ENCODE results near the gene NCOA7.
"Not testable (repeated sequence)": the region's sequence is repeated elsewhere in the genome, so short reads cannot be mapped to it uniquely, and the experiment has no call there.

NCOA7 gene

DNA sequence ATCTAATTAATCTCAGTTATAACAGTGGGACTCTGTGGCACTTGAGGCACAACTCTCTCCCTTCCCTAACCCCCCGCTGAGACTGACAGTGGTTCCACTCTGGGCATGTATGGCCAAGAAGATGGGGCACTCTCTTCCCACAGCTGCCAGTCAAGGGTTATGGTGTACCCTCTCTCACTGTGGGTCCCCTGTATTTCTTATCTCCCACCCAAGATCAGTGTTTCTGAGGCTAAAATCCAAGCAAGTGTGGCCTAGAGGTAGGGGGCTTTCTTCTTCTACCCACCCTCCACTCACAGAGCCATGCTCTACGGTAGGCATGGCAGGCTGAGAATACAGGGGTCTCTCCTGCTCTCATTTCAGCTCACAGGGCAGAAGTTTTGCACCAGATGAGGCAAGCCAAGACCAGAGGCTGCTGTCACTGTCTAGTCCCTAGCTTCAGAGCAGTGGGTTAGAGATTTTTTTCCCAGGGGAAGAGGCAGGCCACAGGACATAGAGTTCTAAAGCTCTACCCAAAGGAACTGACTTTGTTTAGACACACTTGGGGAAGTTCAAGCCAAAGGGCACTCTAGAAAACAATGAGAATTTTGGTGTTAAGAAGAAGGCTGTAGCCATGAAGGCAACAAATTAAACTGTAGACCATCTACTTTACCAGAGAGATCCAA, 134.1 kb downstream of the NCOA7 start:
- DNase-seq: no peak

DNA sequence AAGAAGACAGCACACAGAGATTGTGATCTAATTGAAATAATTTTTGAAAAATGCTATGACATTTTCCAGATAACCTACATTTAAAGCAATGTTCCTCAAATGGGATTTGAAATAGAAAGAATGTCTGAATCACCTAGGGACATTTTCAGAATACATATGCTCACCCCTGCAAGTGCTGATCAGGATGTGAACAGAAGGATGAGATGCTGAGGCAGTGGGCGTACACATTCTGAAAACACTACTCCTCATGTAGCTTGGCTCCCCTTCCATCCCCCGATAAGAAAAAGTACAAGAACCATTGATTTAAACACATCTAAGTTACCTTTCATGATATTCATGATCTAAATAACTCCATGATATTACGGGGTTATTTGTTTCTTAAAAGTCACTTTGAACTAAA, 136.0 kb downstream of the NCOA7 start:
- no peak for DNase-seq

DNA sequence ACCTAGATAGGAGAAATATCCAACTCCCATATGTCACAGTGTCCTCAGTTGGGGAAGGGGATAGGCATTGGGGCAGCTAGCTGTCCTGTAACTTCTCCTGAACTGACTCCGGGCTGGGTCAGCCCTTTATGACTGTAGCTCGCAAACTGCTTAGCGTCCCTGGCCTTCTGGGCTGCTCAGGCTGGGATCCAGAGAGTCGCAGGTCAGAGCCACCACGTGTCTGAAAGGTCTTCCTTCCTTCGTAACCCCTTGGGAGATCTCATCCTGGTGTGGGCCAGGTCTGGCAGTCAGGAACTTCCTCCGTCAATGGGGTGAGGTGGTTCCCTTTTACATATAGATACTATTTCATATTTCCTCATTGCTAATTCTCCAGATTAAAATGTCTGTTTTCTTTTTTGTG, 137.0 kb downstream of the NCOA7 start:
- DNase-seq: no peak

DNA sequence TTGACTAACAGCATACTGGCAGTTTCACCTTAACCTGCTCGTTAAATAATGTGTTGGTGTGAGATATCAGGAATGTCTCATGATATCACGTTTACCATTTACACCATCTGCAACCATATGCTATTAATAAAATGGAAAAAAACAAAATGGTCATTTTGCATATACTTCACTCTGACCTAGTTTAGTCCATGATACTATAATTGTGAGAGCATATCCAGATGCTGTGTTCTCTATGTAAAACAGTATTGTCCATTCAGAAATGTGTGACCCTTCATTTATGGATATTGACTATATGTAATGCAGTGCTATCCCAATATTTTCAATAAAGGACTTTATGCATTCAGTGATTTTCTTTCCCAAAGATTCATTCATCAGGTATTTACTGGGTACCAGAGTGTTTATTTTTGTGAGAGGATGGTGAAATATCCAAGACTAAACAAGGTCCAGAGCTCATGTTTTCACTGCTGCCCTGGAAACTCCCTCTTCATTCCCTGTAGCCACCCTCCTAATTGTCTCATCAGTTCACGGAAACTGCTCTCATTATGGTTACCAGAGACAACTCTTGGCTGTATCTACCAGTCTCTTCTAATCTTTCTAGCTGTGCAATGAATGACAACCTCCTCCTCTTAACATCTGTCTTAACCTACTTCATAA, 140.1 kb downstream of the NCOA7 start:
- no peak for DNase-seq

DNA sequence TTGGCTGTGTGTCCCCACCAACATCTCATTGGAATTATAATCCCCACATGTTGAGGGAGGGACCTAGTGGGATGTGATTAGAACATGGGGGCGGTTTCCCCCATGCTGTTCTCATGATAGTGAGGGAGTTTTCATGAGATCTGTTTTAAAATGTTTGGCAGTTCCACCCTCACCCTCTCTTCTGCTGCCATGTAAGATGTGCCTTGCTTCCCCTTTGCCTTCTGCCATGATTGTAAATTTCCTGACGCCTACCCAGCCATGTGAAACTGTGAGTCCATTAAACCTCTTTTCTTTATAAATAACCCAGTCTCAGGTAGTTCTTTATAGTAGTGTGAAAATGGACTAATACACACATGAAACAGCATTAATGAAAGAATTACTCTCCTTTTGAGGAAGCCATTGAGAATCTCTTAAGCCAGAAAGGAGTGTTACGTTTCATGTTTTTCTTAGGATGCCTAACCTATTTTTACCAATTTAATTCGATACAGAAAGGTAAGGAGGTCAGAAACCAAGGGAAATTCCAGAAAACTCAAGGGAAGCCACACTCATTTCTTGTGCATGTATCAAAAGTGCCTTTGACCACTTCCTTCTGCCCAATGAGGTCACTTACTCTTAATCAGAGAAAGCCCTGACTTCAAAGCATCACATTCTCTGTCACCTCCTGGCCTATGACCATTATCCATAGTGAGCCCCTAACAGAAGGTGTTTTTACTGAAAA, 141.1 kb downstream of the NCOA7 start:
- no peak for DNase-seq

DNA sequence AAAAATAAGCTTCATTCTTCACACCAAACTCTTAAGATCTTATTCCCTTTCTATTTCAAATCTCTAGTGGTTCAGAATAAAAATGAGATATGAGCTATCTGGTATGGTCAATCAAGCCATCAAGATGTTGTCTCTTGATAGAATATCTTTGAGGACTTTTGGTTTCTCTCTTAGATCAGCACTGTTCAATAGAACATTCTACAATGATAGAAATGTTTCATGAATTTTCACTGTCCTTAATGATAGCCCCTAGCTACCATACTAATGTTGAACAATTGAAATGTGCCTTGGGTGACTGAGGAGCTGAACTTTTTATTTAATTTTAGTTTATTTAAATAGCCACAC, 141.7 kb downstream of the NCOA7 start:
- no peak for DNase-seq

DNA sequence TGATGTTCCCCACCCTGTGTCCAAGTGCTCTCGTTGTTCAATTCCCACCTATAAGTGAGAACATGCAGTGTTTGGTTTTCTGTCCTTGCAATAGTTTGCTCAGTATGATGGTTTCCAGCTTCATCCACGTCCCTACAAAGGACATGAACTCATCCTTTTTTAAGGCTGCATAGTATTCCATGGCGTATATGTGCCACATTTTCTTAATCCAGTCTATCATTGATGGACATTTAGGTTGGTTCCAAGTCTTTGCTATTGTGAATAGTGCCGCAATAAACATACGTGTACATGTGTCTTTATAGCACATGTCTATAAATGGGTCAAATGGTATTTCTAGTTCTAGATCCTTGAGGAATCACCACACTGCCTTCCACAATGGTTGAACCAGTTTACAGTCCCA, 144.8 kb downstream of the NCOA7 start:
- not testable (repeated sequence) for DNase-seq

DNA sequence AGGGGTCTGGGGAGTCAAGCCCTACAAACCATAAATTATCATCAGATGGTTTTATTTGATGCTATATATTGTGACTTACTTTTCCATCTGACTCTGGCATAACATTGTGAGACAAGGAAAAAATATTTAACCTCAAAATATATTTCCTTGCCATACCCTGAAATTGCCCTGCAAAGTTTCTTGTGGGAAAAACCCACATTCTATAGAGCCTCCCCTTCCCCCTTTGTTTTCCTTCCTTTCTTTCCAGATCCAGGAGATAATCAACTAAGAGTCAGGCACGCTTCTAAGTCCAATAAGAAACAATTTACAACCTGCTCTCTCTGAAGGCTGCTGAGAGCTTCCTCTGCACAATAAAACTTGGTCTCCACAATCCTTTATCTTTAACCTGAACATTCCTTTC, 148.3 kb downstream of the NCOA7 start:
- DNase-seq: no peak

DNA sequence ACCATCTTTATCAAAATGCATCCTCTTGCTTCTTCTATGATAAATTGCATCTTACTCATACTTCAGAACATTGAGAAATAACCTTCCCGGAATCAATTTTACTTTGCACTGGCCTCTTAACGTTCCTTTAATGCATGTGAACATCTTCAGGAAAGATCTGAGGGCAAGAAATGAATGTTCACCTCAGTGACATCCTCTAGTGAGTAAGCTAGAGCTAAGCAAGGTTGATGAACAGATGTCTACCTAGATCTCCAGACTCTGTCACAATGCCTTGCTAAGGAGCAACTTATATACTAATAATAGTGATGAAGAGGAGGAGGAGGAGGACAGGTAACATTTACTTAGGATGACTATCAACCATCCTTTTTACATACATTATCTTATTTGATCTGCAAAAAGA, 149.0 kb downstream of the NCOA7 start:
- no peak for DNase-seq

DNA sequence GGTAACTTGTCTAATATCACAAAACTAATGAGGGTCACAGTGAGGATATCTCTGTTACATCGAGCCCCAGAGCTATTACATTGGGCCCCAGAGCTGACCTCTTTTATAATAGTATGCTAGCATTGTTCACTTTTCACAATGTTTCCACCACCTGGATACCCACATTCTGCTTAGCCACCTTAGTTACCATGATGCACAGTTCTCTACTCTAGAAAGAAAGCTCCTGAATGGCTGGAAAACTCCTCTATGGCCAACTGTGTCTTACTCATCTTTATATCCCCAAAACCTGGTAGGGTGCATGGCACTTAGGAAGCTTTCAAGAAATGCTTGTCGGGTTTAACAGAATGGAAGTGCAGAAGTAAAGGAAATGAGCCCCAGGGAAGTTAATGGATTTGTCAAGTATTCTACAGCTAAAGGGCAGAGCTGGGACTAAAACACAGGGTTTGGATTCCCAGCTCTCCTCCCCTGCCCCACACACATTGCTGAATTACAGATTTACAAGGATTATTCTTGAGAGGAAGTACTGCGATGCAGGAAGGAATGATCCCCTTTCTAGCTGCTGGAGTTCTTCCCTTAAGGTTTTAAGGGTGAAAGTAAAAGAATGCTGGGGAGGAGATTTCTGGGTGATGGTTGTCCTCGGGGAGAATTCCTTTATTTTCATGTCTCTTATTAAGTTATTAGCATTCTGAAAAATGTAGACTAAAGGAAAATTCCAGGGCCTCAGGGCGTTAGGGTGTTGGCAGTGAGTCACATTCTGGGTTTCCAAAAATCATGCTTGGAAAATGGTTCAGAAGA, 149.7 kb downstream of the NCOA7 start:
- DNase-seq: no peak

DNA sequence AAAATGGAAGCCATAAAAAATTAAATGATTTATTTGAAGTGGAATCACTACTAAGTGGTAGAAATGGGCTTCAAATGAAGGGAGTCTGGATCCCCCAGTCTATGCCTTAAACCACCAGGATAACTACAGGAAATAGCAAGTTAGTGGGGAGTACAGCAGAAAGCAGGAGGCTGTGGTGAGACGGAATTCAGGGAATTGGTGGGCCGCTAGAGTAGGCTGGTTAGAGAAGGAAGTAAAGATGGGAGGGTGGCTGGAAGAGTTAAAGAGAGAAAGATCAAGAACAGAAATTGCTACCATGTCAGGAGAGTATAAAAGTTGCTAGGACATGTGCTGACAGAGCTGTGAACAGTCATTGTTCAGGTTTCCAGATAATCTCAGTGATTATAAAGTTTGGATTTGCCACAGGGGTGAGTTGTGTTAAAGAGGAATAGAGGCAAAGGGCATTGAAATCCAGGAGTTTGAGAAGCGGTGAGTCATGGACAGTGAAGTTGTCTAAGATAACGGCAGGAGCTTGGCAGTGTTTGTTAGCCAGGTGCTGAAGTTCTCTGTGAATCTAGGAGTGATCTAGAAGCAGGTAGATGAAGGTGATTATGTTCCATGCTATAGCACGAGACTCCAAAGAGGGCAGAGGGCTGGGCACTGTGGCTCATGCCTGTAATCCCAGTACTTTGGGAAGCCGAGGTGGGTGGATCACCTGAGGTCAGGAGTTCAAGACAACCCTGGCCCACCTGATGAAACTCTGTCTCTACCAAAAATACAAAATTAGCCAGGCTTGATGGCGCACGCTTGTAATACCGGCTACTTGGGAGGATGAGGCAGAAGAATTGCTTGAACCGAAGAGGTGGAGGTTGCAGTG, 152.1 kb downstream of the NCOA7 start:
- DNase-seq: no peak

DNA sequence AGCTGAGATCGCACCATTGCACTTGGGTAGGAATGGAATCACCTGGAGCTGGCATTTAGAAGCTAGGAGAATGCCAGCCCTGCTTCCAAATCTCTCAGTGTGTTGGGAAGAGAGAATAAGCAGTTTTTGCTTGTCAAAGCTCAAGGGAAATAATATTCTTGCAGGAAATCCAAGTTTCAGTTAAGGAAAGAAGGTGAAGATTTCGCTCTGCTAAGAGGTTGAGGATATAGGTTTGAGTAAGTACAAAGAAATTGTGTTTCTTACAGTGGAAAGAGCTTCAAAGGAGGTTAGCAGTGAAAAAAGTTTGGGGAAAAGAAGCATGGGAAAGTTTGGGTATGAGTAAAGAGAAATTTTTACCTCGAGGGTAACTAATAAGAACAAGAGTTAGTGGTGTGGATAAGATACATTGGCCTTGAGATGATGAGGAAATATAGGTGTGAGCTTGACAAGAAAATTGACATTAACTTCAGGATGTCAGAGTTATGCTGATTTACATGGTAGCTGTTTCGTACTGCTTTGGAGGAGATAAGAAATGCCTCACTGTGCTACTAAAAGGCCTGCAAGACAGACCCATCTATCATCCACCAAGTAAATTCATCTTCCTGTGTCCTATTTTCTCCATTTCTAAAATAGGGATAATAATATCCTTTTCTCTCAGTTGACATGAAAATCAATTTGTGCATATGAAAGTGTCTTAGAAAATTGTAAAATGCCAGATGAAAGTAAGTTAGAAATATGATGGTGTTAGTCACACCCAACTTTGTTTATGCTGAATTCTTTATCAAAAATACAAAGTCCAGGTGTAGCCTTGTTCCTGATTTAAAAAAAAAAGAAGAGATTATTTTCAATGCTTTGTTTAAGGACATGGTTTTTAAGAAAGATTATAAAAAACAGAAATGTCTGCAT, 153.0 kb downstream of the NCOA7 start:
- no peak for DNase-seq

DNA sequence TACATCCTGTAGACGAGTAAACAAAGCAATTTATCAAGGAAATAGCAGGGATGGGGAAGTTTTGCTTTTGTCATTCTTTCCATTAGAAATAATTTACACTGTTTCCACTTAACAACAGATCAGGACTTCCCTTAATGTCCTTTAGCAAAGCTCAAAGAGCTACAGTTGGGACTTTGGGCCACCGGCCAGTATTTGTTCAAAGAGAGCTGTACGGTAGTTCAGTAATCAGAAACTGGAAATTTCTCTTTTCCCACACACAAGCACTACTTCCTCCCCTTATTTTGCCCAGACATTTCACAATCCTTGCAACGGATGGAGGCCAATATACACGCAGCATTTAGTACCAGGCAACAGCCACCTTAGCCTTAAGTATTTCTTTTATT, 153.7 kb downstream of the NCOA7 start:
- DNase-seq: no peak

DNA sequence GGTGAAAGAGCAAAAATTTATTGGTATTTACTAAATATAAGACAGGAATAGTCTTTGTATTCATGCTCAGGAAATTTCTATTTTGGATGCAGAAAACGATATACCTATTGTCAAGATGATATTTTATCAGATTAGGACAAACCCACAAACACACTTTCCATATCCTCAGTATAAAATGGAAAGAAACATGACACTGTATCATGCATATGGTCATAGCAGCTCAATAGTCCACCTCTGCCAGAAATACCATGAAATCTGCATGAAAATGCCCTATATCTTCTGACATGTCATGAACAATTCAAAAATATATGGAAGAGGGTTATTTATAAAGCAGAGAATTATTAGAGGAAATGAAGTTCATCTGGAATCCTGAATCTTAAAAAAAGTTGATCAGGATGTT, 154.1 kb downstream of the NCOA7 start:
- no peak for DNase-seq

DNA sequence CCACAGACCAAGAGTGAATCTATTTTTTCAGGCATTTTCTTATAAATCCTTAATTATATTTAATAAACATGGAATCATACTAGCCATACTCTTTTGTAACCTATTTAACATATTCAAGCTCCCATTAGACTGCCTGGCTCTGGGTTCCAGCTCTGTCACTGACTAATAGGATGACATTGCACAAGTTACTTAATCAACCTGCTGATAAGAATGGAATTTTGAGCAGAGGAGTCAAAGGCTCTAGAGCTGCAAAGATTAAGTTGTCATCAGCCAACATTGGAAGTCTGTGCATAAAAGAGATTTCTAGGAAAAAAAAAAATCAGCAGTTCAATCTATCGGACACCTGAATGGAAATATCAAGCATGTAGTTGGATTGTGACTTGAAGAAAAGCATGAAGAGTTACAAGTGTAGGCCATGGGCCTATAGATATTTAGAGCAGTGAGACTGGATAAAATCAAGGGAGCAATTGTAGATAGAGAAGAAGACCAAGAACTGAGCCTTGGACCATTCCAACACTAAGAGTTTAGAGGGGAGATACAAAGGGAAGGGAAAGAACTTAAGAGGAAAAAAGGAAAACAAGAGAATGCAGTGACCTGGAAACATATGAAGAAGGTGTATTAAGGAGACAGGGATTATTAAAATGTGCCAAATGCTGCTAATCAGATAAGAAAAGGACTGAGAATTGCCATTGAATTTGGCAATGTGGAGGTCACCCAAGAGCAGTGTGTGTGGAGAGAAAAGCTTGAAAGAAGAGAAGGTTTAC, 154.8 kb downstream of the NCOA7 start:
- no peak for DNase-seq

DNA sequence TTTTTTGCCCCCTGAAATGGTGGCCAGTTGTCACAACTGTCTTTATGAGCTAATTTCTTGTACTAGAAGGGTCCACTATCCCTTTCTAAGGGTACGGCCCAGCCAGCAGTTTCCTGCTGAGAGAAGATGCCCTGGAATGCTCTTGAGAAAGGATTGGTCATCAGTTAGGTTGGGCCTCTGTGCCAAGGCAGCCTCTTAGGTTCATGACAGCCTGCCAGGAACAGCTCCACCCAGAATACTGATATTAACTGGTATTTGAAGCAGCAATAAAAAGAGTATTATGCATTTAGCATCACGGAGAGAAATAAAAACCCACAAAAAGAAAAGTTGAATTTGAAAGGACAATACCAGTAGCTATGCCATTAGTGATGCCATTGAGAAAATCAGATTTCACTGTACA, 156.9 kb downstream of the NCOA7 start:
- DNase-seq: no peak

DNA sequence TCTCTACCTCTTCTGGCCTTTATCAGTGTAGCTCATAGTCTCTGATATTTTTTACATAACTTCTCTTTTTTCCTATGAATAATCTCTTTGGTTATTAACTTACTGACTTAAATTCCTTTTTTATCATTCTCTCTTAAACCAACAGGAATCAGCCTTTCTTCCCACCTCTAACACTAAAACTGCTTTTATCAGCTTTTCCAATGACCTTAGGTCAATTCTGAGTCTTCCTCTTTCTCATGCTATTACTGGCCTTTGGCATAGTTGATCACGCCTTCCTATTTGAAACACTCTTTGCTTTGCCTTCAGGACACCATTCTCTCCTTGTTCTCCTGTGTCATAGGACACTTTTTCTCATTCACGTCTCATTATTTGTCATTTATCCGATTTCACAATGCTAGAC, 157.7 kb downstream of the NCOA7 start:
- no peak for DNase-seq

DNA sequence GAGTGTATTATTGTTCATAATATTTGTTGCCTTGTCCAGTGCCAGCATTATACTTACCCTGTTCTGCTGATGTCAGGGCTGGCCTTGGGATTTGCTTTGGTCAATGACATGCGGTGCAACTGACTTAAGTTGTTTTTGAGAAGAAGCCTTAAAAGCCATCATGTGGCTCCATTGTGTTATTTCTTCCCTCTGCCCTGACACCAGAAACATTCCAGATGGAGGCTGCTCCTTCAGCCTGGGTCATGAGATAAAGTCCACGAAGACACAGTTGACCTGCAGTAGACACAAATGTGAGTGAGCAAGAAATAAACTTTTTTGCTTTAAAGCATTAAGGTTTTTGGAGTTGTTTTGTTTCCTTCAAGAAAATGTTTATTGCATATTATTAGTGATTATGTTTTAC, 158.3 kb downstream of the NCOA7 start:
- no peak for DNase-seq

DNA sequence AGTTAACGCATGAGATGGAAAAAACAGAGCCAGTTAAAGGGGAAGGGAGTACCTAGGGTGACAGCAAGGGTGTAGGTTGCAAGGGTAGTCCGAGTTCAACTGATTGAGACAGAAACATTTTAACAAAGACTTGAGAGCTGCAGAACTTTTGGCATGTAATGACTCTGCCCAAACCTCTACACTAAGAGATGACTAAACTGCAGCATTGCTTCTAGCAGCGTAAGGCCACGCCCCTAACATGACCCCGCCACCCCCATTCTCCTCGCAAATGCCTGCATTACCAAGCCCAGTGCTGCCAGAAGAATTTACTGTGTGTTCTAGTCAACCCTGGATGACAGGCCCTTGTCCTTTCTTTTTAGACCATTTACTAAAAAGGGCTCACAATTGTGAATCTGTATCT, 159.5 kb downstream of the NCOA7 start:
- no peak for DNase-seq

DNA sequence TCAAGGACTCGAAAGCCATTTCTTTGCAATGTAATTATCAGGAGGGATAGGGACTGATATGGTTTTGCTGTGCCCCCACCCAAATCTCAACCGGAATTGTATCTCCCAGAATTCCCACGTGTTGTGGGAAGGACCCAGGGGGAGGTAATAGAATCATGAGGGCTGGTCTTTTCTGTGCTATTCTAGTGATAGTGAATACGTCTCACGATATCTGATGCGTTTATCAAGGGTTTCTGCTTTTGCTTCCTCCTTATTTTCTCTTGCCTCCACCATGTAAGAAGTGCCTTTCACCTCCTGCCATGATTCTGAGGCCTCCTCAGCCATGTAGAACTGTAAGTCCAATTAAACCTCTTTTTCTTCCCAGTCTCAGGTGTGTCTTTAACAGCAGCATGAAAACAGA, 160.0 kb downstream of the NCOA7 start:
- DNase-seq: not testable (repeated sequence)

DNA sequence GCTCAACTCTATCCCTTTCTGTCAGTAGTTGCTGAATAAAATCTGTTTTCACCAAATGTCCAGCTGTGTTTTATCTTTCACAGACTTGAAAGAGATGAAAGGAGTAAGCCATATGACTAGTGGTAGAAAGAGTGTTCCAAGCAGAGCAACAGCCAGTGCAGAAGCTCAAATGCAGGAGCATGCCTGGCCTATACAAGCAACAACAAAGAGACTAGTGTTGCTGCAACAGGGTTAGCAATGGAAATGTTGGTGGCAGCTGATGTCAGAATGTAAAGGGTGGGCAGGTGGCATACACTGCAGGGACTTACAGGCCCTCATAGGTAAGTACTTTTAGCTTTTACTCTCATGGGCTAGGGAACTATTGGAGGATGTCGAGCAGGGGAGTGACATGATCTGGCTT, 160.6 kb downstream of the NCOA7 start:
- no peak for DNase-seq

All from CD4-positive, alpha-beta T cell treated with Interleukin-15 for 1 hour (primary cell).